ENCODE results near the gene OR52E1. TPM values are rescaled to one million over a fixed set of nuclear protein-coding genes. Genes with fewer than 3 reads are reported as not detected.

Gene OR52E1
- total RNA-seq, 1 donor from 2014 or later: not detected

DNA sequence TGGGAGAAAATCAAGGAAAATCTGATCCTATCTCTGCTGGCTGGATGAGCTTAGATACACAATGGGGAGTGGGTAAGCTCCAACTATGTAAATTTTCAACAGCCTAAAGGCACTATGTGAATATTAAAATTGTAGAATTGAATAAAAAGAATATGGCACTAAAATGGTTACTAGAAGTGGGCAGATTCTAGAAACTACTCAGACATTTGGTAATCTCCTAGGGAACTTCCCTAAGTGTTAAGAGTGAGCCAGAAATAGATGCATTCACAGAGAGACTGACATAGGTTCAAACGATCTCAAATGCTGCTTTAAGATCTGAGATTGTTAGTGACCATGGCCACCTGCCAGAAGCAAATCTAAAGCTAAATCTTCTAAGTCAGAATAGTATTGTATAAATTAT, 4.3 kb upstream of the OR52E1 start:
- DNase-seq (ENCODE audit: extremely low spot score, unreplicated experiment): no peak
- Mint-ChIP-seq H3K4me1 (ENCODE audit: unreplicated experiment) (no peaks in the 10 kb centered on the region), H3K36me3 (no peaks in the 10 kb centered on the region), H3K27me3 (no peaks in the 10 kb centered on the region), H3K4me3 (no peak overlapping the region), H3K9me3 (no peaks in the 10 kb centered on the region), H3K27ac (no peak overlapping the region)
- TF ChIP-seq, protein P1, sequence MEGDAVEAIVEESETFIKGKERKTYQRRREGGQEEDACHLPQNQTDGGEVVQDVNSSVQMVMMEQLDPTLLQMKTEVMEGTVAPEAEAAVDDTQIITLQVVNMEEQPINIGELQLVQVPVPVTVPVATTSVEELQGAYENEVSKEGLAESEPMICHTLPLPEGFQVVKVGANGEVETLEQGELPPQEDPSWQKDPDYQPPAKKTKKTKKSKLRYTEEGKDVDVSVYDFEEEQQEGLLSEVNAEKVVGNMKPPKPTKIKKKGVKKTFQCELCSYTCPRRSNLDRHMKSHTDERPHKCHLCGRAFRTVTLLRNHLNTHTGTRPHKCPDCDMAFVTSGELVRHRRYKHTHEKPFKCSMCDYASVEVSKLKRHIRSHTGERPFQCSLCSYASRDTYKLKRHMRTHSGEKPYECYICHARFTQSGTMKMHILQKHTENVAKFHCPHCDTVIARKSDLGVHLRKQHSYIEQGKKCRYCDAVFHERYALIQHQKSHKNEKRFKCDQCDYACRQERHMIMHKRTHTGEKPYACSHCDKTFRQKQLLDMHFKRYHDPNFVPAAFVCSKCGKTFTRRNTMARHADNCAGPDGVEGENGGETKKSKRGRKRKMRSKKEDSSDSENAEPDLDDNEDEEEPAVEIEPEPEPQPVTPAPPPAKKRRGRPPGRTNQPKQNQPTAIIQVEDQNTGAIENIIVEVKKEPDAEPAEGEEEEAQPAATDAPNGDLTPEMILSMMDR (conservative IDR thresholded peaks at IDR 0.05): no peak

DNA sequence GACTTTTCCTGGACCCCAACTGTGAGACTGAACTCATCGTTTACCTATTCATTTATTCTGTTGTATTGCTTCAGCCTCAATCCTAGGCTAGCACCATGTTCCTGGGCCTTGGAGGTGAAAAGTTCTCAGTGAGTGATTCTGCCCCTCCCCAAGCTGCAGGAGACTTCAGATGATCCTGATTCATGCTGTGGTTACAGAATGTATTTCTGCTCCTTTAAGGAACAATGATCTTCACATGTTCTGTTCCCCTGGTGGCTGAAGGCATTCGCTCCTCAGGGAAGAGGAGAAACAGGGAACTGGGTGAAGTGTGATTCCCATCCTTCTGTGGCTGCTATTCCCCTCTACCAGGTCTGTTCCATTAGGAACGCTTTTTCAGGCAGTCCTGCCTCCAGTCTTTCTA, 2.4 kb downstream of the OR52E1 start:
- no peaks in the 10 kb centered on the region for H3K4me1 Mint-ChIP-seq (ENCODE audit: unreplicated experiment)
- no peak for DNase-seq (ENCODE audit: extremely low spot score, unreplicated experiment)
- H3K4me3 Mint-ChIP-seq: no peak overlapping the region
- no peak overlapping the region for H3K27ac Mint-ChIP-seq
- TF ChIP-seq, protein P1 (conservative IDR thresholded peaks at IDR 0.05): no peak
- no peaks in the 10 kb centered on the region for H3K9me3 Mint-ChIP-seq
- no peaks in the 10 kb centered on the region for H3K27me3 Mint-ChIP-seq
- H3K36me3 Mint-ChIP-seq: no peaks in the 10 kb centered on the region

DNA sequence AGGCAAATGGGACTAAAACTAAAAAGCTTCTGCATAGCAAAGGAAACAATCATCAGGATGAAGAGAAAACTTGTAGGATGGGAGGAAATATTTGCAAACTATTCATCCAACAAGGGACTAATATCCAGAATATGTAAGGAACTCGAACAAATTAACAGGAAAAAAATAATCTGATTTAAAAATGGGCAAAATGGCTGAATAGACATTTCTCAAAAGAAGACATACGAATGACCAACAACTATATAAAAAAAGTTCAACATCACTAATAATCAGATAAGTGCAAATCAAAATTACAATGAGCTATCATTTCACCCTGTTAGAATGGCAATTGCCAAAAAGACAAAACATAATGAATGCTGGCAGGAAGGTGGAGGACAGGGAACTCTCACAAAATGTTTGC, 12.0 kb downstream of the OR52E1 start:
- Mint-ChIP-seq H3K4me1 (ENCODE audit: unreplicated experiment) (no peaks in the 10 kb centered on the region), H3K27me3 (no peaks in the 10 kb centered on the region), H3K4me3 (no peak overlapping the region), H3K36me3 (no peaks in the 10 kb centered on the region), H3K9me3 (no peaks in the 10 kb centered on the region), H3K27ac (no peak overlapping the region)
- TF ChIP-seq, protein P1 (conservative IDR thresholded peaks at IDR 0.05): no peak
- no peak for DNase-seq (ENCODE audit: extremely low spot score, unreplicated experiment)

DNA sequence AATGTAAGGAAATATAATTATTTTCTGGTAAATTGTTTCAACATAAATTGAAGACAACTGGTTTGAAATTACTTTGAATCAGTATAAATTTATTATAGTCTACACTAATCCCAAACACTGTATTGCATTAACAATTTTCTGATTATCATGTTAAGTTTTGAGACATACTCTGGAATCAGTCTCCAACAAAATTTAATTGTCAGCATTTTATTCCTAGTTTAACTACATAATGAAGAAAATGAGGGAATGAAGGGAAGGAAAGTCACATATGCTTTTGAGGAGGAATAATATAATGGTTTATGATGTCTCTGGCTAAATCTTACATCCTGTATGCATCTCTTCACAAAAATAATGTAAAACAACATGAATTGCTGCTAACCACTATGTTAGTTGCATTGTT, 14.2 kb downstream of the OR52E1 start:
- no peak overlapping the region for H3K27ac Mint-ChIP-seq
- no peaks in the 10 kb centered on the region for H3K9me3 Mint-ChIP-seq
- no peak overlapping the region for H3K4me3 Mint-ChIP-seq
- TF ChIP-seq, protein P1 (conservative IDR thresholded peaks at IDR 0.05): no peak
- no peak for DNase-seq (ENCODE audit: extremely low spot score, unreplicated experiment)
- H3K4me1 Mint-ChIP-seq (ENCODE audit: unreplicated experiment): no peaks in the 10 kb centered on the region
- no peaks in the 10 kb centered on the region for H3K36me3 Mint-ChIP-seq
- no peaks in the 10 kb centered on the region for H3K27me3 Mint-ChIP-seq

DNA sequence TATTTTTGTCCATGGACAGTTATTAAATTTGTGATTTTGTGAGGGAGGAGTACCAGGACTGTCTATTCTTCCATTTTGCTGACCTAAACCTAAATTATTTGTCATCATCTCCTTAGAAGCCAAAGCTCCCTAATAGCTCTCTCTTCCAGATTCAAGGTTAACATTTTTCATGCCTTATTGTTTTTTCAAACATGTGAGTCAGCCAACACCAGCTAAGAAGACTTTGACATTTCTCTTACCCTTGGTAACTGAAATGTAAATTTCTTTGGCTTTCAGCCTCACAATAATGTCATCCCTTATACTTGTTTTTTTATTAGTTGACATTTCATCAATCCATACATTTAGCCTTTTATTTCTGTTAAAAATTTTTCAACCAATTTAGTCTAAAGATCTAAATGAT, 19.2 kb downstream of the OR52E1 start:
- no peak for DNase-seq (ENCODE audit: extremely low spot score, unreplicated experiment)
- TF ChIP-seq, protein P1 (conservative IDR thresholded peaks at IDR 0.05): no peak
- H3K27me3 Mint-ChIP-seq: peaks cover 4% of the 10 kb centered on the region
- no peaks in the 10 kb centered on the region for H3K9me3 Mint-ChIP-seq
- H3K4me3 Mint-ChIP-seq: no peak overlapping the region
- H3K36me3 Mint-ChIP-seq: no peaks in the 10 kb centered on the region
- H3K27ac Mint-ChIP-seq: no peak overlapping the region
- H3K4me1 Mint-ChIP-seq (ENCODE audit: unreplicated experiment): no peaks in the 10 kb centered on the region

DNA sequence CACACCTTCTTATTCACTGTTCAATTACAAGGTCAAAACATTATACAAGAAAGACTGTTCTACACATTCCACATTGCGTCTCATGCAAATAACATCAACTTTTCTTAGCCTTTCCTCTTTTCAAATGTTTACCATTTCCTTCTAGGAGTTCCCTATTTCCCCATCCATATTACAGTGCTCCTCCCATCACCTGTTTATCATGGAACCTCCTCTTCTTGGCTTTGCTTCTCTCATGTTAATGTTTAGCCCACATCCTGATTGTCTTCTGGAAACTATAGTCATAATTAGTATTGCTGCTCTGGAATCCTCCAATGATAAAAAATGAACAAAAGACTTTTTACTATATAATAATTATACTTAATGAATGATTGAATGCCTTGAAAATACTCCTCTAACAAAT, 21.3 kb downstream of the OR52E1 start:
- H3K27me3 Mint-ChIP-seq: peaks cover 4% of the 10 kb centered on the region
- H3K4me1 Mint-ChIP-seq (ENCODE audit: unreplicated experiment): no peaks in the 10 kb centered on the region
- H3K4me3 Mint-ChIP-seq: no peak overlapping the region
- no peaks in the 10 kb centered on the region for H3K9me3 Mint-ChIP-seq
- no peak for DNase-seq (ENCODE audit: extremely low spot score, unreplicated experiment)
- no peaks in the 10 kb centered on the region for H3K36me3 Mint-ChIP-seq
- TF ChIP-seq, protein P1 (conservative IDR thresholded peaks at IDR 0.05): no peak
- H3K27ac Mint-ChIP-seq: no peak overlapping the region
